ENCODE data around the gene SART3. TPM values are rescaled to one million over a fixed set of nuclear protein-coding genes. Genes with fewer than 3 reads are reported as not detected.
"Not testable (repeated sequence)": the region's sequence is repeated elsewhere in the genome, so short reads cannot be mapped to it uniquely, and the experiment has no call there.

Gene SART3
- total and polyA plus RNA-seq, 10 of the 15 experiments (the other 5 are each of a cell fraction or from before 2014, with no cell fraction given): 8.8 to 179 (median 54.9) TPM

DNA sequence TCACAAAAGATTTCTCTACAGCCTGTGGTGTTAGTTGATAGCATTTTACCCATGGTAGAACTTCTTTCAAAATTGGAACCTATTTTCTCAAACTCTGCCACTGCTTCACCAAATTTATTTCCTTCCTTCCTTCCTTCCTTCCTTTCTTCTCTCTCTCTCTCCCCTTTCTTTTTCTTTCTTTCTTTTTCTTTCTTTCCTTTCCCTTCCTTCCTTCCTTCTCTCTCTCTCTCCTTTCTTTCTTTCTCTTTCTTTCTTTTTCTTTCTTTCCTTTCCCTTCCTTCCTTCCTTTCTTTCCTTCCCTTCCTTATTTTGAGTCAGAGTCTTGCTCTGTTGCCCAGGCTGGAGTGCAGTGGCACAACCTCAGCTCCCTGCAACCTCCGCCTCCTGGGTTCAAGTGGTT, 13.3 kb upstream of the SART3 start:
- H3K9me3 ChIP-seq (replicated peaks; ENCODE audit: control insufficient read depth, insufficient read depth, low read length); H3K27me3 ChIP-seq (replicated peaks in 1 of 2; ENCODE audit: control insufficient read depth in 2 of 2, insufficient read depth in 2 of 2, low read length in 1 of 2); BruUV-seq (replicated peaks); H3K4me3 ChIP-seq; in situ Hi-C loops (cut with MboI); intact Hi-C loops (cut with micrococcal nuclease; ENCODE audit: unreplicated experiment); H3K79me2 ChIP-seq (ENCODE audit: control insufficient read depth, insufficient read depth, low read length); ATAC-seq; H3K36me3 ChIP-seq (ENCODE audit: control insufficient read depth in 2 of 2, insufficient read depth in 2 of 2, low read length in 1 of 2); H4K20me1 ChIP-seq (ENCODE audit: control insufficient read depth, insufficient read depth); H3K9ac ChIP-seq (ENCODE audit: control insufficient read depth, insufficient read depth, low read length); DNase-seq (ENCODE audit: low read depth, low spot score); H3K27ac ChIP-seq (ENCODE audit: control insufficient read depth, insufficient read depth); FAIRE-seq; H2AFZ ChIP-seq (ENCODE audit: control insufficient read depth, low read depth, low read length): not testable (repeated sequence)
- Histone ChIP-seq H3K4me1 (ENCODE audit: control insufficient read depth, insufficient read depth, low read length) (peaks cover 68% of the 10 kb centered on the region), H3K4me2 (ENCODE audit: control insufficient read depth, insufficient read depth) (0 out of 2 replicates have a peak overlapping the region, but pooled peaks have one; percentile 12)
- TF ChIP-seq HDGF (IDR thresholded peaks at IDR 0.05): 0 out of 2 replicates have a peak, but pooled peaks have one; percentile 32
- 0 out of 2 replicates have a peak, but pooled peaks have one; percentile 13 for TF ChIP-seq MTA2 (IDR thresholded peaks at IDR 0.05; ENCODE audit: low read depth)
- 0 out of 2 replicates have a peak, but pooled peaks have one; percentile 30 for TF ChIP-seq NBN (IDR thresholded peaks at IDR 0.05)
- ChIA-PET SMC1A (ENCODE audit: uncharacterized antibody, unreplicated experiment) (interaction anchor here (1.7 to 26.5 kb wide), 4 partner anchors 7 to 60 kb away, joined by 5 to 718 read pairs (median 206); partner anchors contain the start of gene SELPLG), CTCF (interaction anchor here (21.5 kb wide), 1 partner anchor 42 kb away, joined by 866 read pairs; no protein-coding TSS in a partner anchor), RAD21 (ENCODE audit: unreplicated experiment) (interaction anchor here (5.0 to 23.0 kb wide), 3 partner anchors 9 to 60 kb away, joined by 24 to 633 read pairs (median 413); partner anchors contain the start of gene SELPLG), POLR2A (interaction anchor here (1.3 to 14.2 kb wide), 2 partner anchors 10 to 61 kb away, joined by 5 to 199 read pairs; partner anchors contain the start of gene SELPLG)
- WGBS (ENCODE audit: insufficient coverage, insufficient replicate concordance, low lambda C conversion rate, missing lambda C conversion rate): 100% methylated on average over 1 of the region's 1 CpG

DNA sequence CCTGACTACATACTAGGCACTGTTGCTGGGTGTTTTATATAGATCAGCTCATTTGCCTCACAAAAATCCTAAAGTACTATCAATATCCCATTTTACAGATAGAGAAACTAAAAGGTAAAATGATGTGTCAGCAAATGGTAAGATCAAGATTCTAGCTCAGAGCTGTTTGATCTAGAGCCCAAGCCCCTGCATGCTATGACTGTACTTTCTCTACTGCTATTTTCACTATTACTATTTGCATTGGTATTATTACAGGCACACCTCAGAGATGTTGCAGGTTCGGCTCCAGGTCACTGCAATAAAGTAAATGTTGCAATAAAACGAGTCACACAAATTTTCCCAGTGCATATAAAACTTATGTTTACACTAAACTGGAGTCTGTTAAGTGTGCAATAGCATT, 12.3 kb upstream of the SART3 start:
- H2AFZ ChIP-seq (ENCODE audit: control insufficient read depth, low read depth, low read length): no peak overlapping the region
- H3K9ac ChIP-seq (ENCODE audit: control insufficient read depth, insufficient read depth, low read length): 0 out of 2 replicates have a peak overlapping the region, but pooled peaks have one; percentile 3
- peak; percentile 69 for DNase-seq (ENCODE audit: low read depth, low spot score)
- ChIA-PET POLR2A (interaction anchor here (0.6 to 14.2 kb wide), 11 partner anchors 9 to 153 kb away, joined by 3 to 211 read pairs (median 5); partner anchors contain the start of genes ISCU and SELPLG), RAD21 (ENCODE audit: unreplicated experiment) (interaction anchor here (0.9 to 23.0 kb wide), 10 partner anchors 8 to 377 kb away, joined by 3 to 633 read pairs (median 16); partner anchors contain the start of gene SELPLG), SMC1A (ENCODE audit: uncharacterized antibody, unreplicated experiment) (interaction anchor here (0.6 to 26.5 kb wide), 11 partner anchors 9 to 288 kb away, joined by 3 to 718 read pairs (median 4); partner anchors contain the start of genes SART3 and SELPLG), CTCF (interaction anchor here (0.7 to 21.5 kb wide), 12 partner anchors 12 to 375 kb away, joined by 3 to 866 read pairs (median 4); partner anchors contain the start of genes ISCU, SART3, SELPLG and TMEM119)
- intact Hi-C loops (cut with micrococcal nuclease; ENCODE audit: unreplicated experiment) (no loop called here), in situ Hi-C loops (cut with MboI) (no loop called here)
- no peaks in the 10 kb centered on the region; the same call in 2 of the 3 replicates for H3K9me3 ChIP-seq (replicated peaks; ENCODE audit: control insufficient read depth, insufficient read depth, low read length)
- H3K27ac ChIP-seq (ENCODE audit: control insufficient read depth, insufficient read depth): peak overlapping the region; percentile 100
- BruUV-seq (replicated peaks): no TSS peak
- peak; percentile 56 for FAIRE-seq
- peak overlapping the region; percentile 59 for H3K4me2 ChIP-seq (ENCODE audit: control insufficient read depth, insufficient read depth)
- H3K79me2 ChIP-seq (ENCODE audit: control insufficient read depth, insufficient read depth, low read length): no peaks in the 10 kb centered on the region; the same call in none of the 2 replicates
- no peaks in the 10 kb centered on the region for H3K27me3 ChIP-seq (replicated peaks in 1 of 2; ENCODE audit: control insufficient read depth in 2 of 2, insufficient read depth in 2 of 2, low read length in 1 of 2)
- no peaks in the 10 kb centered on the region for H3K36me3 ChIP-seq (ENCODE audit: control insufficient read depth in 2 of 2, insufficient read depth in 2 of 2, low read length in 1 of 2)
- peaks cover 74% of the 10 kb centered on the region for H3K4me1 ChIP-seq (ENCODE audit: control insufficient read depth, insufficient read depth, low read length)
- H3K4me3 ChIP-seq: no peak overlapping the region; the same call in 1 of the 2 replicates
- WGBS (ENCODE audit: insufficient coverage, insufficient replicate concordance, low lambda C conversion rate, missing lambda C conversion rate): 0% methylated on average over 2 of the region's 2 CpGs
- no peaks in the 10 kb centered on the region for H4K20me1 ChIP-seq (ENCODE audit: control insufficient read depth, insufficient read depth)
- ATAC-seq: peak; percentile 31
- TF ChIP-seq KAT2A (conservative IDR thresholded peaks at IDR 0.05; ENCODE audit: control insufficient read depth, low read depth, low read length): no peak
- peak; percentile 53; the same call in 1 of the 2 replicates for TF ChIP-seq EED (IDR thresholded peaks at IDR 0.05; ENCODE audit: low read depth)
- peak in 1 of 2 experiments; percentile 66; a peak in 1 of 4 replicates for TF ChIP-seq ETV6 (conservative IDR thresholded peaks at IDR 0.05 in 1 of 2, IDR thresholded peaks at IDR 0.05 in 1 of 2; ENCODE audit: borderline replicate concordance in 1 of 2, low read depth in 1 of 2)
- peak; percentile 82 for TF ChIP-seq RUNX3 (IDR thresholded peaks at IDR 0.05; ENCODE audit: low read length)
- TF ChIP-seq IKZF2 (IDR thresholded peaks at IDR 0.05): peak; percentile 39 to 40
- TF ChIP-seq JUND (IDR thresholded peaks at IDR 0.05; ENCODE audit: low read depth, low read length): peak; percentile 84
- TF ChIP-seq, protein P1, sequence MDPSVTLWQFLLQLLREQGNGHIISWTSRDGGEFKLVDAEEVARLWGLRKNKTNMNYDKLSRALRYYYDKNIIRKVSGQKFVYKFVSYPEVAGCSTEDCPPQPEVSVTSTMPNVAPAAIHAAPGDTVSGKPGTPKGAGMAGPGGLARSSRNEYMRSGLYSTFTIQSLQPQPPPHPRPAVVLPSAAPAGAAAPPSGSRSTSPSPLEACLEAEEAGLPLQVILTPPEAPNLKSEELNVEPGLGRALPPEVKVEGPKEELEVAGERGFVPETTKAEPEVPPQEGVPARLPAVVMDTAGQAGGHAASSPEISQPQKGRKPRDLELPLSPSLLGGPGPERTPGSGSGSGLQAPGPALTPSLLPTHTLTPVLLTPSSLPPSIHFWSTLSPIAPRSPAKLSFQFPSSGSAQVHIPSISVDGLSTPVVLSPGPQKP (IDR thresholded peaks at IDR 0.05; ENCODE audit: low read depth, low read length): no peak
- TF ChIP-seq ZBED1 (IDR thresholded peaks at IDR 0.05; ENCODE audit: borderline replicate concordance): peak; percentile 79; the same call in 1 of the 2 replicates
- no peak for TF ChIP-seq MYC (IDR thresholded peaks at IDR 0.05; ENCODE audit: insufficient read depth, insufficient read length, insufficient replicate concordance, low read length, severe bottlenecking)
- no peak for TF ChIP-seq BMI1 (IDR thresholded peaks at IDR 0.05; ENCODE audit: borderline replicate concordance)
- TF ChIP-seq CREM (IDR thresholded peaks at IDR 0.05; ENCODE audit: low read depth): peak; percentile 80; the same call in 1 of the 2 replicates
- peak; percentile 24 to 58; a peak in 1 of 4 replicates for TF ChIP-seq BHLHE40 (IDR thresholded peaks at IDR 0.05; ENCODE audit: borderline replicate concordance in 1 of 2, low read depth in 2 of 2, low read length in 1 of 2)

All from GM12878 (cell line).